HCT116 (cell line): ENCODE measurements around the gene NTRK3.

Source experiments
- EGR1 ChIP-seq: IDR thresholded peaks from 2 replicates; pipeline ENCODE4 v1.6.1; 2012; ENCODE audit warnings: low read depth
- EZH2 ChIP-seq: fragments of 200-600 bp; sonication (generic); IDR thresholded peaks from 2 replicates; pipeline ENCODE4 v1.6.1; 2017; ENCODE audit warnings: antibody characterized with exemption, mixed run types
- MAX ChIP-seq: IDR thresholded peaks from 2 replicates; pipeline ENCODE4 v1.6.1; 2012
- POLR2A ChIP-seq: IDR thresholded peaks from 2 replicates; pipeline ENCODE4 v1.7.0; 2011; ENCODE audit warnings: borderline replicate concordance; ENCODE audit not compliant: insufficient read depth, insufficient read length; ENCODE audit errors: extremely low read depth
- POLR2AphosphoS5 ChIP-seq: IDR thresholded peaks from 2 replicates; pipeline ENCODE4 v1.6.1; 2011; ENCODE audit warnings: mild to moderate bottlenecking, low read depth, low read length, moderate library complexity
- RAD21 ChIP-seq: IDR thresholded peaks from 2 replicates; pipeline ENCODE4 v1.6.1; 2012; ENCODE audit warnings: low read depth, mild to moderate bottlenecking
- SP1 ChIP-seq: IDR thresholded peaks from 2 replicates; pipeline ENCODE4 v1.6.1; 2012; ENCODE audit warnings: low read depth
- ZNF274 ChIP-seq: fragments of 200-500 bp; sonication (Bioruptor generic); IDR thresholded peaks from 2 replicates; pipeline ENCODE4 v1.6.1; 2014; ENCODE audit warnings: mild to moderate bottlenecking, low read depth, low read length, inconsistent platforms
- TF ChIP-seq, protein P1 (sequence below), 3 experiments: fragments of 200-600 bp in 1 of 3; sonication (generic) in 1 of 3; IDR thresholded peaks in 2 of 3; conservative IDR thresholded peaks in 1 of 3; 2 replicates each; pipeline ENCODE4 v1.5.1; 2012 to 2017; ENCODE audit warnings: low read depth in 2 of 3, low read length in 2 of 3, antibody characterized with exemption in 1 of 3, borderline replicate concordance in 1 of 3, control low read depth in 1 of 3, mild to moderate bottlenecking in 1 of 3, mixed read lengths in 1 of 3, mixed run types in 1 of 3, moderate library complexity in 1 of 3; ENCODE audit not compliant: insufficient read depth in 1 of 3

DNA sequence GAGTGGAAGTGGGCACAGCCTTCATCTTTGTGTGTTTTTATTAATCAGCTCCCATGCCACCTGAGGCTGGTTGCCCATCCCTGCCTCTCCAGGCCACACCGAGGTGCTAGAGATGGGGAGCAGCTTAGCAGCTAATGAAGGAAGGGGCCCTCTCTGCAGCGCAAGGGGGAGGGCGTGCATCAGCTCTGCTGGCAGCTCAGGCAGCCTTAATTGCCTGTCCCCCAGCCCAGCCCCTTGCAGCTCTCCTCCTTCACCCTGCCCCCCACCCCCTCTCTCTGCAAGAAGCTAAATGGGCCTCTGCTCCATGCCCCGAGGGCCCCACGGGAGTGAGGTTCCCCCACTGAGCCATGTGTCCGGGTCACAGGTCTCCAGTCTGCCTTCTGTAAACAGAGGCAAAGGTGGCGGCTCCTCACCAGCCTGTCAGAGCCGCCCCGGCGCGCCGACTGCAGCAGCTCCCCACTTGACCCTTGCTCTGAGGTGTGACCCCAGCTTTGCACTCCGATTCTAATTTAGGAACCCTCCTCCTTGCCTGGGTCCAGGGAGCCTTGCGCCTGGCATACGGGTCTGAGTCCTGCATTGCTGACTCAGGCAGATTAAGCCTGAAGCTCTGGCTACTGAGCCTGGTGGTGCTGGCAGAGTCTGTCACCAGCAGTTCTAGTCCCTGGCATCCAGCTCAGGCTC is 27.9 kb upstream of the NTRK3 start:
- TF ChIP-seq, protein P1, sequence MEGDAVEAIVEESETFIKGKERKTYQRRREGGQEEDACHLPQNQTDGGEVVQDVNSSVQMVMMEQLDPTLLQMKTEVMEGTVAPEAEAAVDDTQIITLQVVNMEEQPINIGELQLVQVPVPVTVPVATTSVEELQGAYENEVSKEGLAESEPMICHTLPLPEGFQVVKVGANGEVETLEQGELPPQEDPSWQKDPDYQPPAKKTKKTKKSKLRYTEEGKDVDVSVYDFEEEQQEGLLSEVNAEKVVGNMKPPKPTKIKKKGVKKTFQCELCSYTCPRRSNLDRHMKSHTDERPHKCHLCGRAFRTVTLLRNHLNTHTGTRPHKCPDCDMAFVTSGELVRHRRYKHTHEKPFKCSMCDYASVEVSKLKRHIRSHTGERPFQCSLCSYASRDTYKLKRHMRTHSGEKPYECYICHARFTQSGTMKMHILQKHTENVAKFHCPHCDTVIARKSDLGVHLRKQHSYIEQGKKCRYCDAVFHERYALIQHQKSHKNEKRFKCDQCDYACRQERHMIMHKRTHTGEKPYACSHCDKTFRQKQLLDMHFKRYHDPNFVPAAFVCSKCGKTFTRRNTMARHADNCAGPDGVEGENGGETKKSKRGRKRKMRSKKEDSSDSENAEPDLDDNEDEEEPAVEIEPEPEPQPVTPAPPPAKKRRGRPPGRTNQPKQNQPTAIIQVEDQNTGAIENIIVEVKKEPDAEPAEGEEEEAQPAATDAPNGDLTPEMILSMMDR (IDR thresholded peaks at IDR 0.05 in 2 of 3, conservative IDR thresholded peaks at IDR 0.05 in 1 of 3; ENCODE audit: borderline replicate concordance in 1 of 3, insufficient read depth in 1 of 3, low read depth in 2 of 3, low read length in 2 of 3): no peak
- no peak for TF ChIP-seq MAX
- no peak for TF ChIP-seq POLR2A
- TF ChIP-seq POLR2AphosphoS5: no peak
- no peak for TF ChIP-seq EZH2
- TF ChIP-seq RAD21: no peak
- no peak for TF ChIP-seq SP1
- TF ChIP-seq ZNF274: no peak
- no peak for TF ChIP-seq EGR1
